AG09309 (cell line): ENCODE data around the gene GPR157.

Experiments used
- DNase-seq: peaks from one replicate; pipeline ENCODE4 v3.0.0-alpha.2; 2010; ENCODE audit warnings: low read depth
- H3K4me3 ChIP-seq: 2 replicates; pipeline ENCODE4 v1.5.1; 2011; ENCODE audit warnings: mild to moderate bottlenecking, low read depth, low read length, moderate library complexity; ENCODE audit not compliant: control insufficient read depth
- CTCF ChIP-seq: IDR thresholded peaks from 2 replicates; pipeline ENCODE4 v1.5.1; 2011; ENCODE audit warnings: mild to moderate bottlenecking, low read depth, low read length, inconsistent platforms; ENCODE audit not compliant: insufficient read depth, control insufficient read depth; ENCODE audit errors: missing control alignments

Gene GPR157

GRCh38 chr1:9057851-9058250 is 71.1 kb downstream of the GPR157 start:
- no peak for TF ChIP-seq CTCF
- no peak overlapping the region for H3K4me3 ChIP-seq
- DNase-seq = no peak

- no peak for DNase-seq
- no peak overlapping the region for H3K4me3 ChIP-seq
- no peak for TF ChIP-seq CTCF
These were observed 76.4 kb downstream of the GPR157 start for GRCh38 chr1:9052272-9053049.

DNA sequence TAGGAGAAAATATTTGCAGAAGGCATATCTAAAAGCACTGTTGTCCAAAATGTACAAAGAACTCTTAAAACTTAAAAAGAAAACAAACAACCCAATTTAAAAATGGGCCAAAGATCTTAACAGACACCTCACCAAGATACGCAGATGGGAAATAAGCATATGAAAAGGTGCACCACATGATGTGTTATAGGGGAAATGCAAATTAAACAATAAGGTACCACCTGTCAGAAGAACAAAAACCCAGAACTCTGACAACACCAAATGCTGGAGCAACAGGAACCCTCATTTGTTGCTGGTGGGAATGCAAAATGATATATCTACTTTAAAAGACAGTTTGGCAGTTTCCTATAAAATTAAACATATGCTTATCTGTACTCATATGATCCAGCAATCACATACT is 77.5 kb downstream of the GPR157 start:
- no peak for DNase-seq
- no peak overlapping the region for H3K4me3 ChIP-seq
- no peak for TF ChIP-seq CTCF

DNA sequence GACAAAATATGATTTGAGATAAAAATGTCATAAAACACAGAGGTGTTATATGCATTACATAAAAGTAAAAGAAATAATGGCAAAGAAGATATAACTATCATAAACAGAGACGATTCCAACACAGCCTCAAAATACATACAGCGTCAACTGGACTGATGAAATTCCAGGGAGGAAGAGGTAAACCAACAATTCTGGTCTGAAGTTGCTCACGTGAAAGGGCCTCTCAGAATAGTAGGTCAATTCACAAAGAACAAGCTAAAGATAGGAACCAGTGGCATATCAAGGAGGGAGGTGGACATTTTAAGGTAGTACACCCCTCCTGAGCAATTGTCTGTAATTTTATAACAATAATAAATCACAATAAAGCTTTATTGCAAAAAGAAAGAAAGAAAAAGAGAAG is 78.1 kb downstream of the GPR157 start:
- TF ChIP-seq CTCF = no peak
- H3K4me3 ChIP-seq = no peak overlapping the region
- DNase-seq = no peak
